NCI-H510A (cell line): ENCODE data around the gene PIK3R3.

Experiments used
- DNase-seq: peaks from one replicate; lab custom pipeline; 2025; lab: John Stamatoyannopoulos, UW

PIK3R3 gene

DNA sequence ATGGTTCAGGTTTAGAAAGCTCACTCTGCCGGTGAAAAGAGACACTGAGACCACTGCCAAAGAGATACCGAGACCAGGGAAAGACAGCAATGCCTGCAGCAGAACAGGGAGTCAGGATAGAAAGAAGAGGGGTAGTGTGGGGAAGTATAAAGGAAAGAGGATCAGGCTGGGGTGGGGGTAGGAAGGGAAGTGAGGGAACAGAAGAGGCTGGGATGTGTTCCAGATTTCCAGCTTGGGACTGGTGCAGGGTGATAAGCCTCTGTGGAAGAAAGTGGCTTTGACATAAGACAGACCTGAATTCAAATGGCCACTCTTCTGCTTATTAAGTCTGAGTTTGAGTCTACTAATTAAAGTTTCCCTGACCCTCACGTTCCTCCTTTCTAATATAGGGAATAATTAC, 105.9 kb downstream of the PIK3R3 start:
- no peak for DNase-seq

DNA sequence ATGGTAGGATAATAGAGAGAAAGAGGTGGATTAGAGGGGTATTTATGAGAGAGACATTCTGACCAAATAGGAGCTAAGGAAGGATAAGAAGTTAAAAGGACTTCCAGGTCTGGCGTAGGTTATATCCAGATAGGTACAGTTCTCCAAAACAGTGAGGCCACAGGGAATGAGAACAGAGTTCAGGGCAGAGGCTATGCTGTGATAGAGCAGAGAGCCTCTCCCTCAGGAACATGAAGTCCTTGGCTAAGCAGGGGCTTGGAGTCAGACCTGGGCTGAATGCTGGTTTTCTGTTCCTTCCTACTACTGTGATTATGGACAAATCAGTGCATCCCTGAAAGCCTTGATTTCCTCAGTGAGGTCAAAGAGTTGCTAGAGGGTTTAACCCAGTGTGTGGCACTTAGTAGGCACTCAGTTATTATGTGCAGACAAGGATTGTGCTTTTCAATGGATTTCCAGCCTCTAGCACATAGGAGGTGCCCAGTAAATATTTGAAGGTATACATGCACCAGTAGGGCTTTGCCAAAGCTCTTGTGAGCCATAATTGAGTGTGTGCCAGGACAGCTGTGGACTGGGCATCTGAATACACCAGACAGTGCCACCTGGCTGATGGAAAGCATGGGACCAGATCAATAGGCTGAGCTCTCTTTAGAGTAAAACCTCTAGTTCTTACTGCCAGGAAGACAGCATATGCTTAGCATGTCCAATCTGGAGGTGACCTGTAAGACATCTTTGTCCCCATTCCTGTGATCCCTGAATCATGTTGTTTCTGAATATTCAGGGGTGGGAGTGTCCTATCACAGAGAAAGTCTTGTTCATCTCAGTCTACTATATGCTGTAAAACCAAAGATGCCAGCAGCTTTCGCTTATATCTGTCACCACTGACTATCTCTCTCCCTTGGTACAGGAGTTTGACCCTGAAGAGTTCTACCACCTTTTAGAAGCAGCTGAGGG, 111.1 kb downstream of the PIK3R3 start:
- DNase-seq: no peak

DNA sequence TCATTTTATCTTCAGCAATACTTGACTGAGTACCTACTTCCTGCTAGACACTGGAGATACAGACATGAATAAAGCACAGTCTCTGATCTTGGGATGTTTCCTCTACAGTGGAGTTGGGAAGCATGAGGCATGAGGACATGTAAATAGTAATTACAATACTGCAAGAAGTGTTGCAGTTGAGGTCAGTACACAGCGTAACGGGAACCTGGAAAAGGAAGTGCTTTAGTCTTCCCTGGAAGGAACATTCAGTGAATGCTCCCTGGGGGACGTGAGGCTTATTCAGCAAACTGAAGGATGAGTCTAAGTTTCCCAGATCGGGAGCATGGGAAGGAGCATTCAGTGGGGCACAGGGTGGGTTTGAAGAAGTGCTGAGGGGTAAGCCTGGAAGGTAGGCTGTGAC, 112.4 kb downstream of the PIK3R3 start:
- DNase-seq: no peak

DNA sequence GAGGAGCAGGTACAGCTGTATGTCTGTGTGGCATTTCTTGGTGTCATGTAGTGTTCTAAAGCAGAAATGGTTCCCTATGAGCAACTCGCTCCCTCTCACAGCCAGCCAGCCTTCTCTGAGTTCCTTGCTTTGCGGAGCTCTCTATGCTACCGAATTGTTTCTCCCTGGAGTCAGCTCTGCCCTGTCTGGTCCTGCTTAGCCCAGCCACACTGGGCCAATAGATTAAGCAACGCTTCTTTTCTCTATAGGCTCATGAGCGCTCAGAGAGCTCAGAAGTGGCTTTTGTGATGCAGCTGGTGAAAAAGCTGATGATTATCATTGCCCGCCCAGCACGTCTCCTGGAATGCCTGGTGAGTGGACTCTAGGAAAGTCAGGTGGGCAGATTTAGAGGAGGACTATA, 113.1 kb downstream of the PIK3R3 start:
- no peak for DNase-seq

DNA sequence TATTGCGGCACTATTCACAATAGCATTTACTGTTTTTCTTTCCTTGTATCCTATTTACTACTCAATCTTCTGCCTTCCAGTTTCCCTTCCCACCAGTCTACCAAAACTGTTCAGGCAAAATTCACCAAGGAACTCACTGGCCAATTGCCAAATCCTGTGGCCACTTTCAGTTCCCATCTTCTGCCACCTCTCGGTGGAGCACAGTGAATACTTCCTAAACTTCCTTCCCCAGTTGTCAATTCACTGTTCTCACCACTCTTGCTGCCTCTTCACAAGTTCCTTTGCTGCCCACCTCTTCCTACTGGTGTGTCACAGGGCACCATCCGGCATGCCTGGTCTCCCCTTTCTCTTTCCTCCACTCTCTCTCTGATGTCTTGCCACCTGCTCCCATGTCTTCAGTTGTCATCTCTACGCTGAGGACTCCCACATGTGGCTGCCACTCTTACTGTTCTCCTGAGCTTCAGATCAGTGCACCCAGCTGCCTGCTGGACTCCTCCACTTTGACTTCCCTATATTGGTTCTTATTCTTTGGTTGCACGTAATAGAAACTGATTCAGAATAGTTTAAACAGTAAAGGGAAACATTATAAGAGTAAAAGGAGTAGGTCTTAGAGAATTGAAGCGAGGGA, 114.4 kb downstream of the PIK3R3 start:
- no peak for DNase-seq

DNA sequence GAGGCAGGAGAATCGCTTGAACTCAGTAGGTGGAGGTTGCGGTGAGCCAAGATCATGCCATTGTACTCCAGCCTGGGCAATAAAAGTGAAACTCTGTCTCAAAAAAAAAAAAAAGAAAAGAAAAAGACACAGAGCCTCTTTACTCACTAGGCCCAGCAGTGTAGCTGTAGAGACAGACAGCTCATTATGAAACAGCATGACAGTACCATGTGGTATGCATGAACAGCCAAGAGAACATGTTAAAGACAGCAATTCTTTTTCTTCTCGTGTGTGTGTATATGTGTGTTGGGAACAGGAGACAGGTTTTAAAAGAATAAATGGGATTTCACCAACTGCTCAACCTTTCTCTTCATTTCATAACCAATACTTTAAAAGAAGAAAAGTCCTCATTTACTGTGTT, 118.8 kb downstream of the PIK3R3 start:
- DNase-seq: no peak

DNA sequence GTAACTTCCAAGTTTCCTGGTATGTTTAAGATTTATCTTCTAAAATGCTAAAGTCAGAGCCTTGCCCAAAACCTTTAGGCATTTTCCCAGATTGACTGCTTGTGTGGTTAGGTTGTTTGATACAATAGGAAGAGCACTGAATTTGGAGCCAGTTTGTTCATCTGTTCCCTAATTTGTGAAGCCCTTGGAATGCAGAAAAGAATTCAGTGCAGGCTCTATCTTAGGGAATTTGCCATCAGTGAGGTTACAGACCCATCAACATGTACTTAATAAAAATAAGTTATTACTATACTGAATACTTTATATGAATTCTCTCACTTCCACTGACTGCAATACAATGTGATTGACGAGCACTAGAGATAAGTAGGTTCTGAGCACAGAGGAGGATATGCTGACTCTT, 120.2 kb downstream of the PIK3R3 start:
- no peak for DNase-seq

DNA sequence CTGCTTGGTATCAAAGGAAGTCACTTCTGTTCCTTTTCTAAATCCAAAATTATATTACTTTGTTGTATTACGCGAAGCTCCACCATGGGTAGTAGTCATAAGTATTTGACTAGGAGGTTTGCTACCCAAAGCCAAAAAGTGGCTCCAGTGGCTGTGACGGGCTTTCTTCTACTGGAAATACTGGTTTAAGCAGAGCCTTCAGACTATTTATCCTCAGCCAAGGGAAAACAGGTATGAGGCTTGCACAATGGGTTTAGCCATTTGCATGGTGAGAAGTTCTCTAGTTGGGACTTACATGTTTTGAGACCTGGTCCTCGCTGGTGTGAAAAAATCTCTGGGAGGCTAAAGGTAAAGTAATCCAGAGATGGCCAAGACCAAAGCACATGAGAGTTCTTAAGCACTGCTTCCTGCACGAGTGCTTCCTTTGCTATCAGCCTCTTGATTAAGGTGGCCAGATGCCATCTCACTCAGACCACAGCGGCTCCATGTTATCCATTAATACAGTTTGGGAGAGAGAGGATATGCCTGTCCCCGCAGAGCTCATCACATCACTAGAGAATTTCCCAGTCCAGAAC, 121.2 kb downstream of the PIK3R3 start:
- DNase-seq: no peak

DNA sequence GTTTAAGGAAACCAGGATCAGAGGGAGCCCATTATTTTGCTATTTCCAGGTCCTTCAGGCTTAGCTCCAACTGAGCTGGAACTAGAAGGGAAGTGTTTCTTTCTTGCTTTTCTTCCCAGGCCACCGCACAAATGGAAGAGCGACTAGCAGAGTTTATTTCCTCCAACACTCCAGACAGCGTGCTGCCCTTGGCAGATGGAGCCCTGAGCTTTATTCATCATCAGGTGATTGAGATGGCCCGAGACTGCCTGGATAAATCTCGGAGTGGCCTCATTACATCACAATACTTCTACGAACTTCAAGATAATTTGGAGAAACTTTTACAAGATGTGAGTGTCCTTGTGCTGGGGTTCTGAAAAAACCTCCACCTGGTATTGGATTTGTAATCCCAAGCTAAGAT, 121.8 kb downstream of the PIK3R3 start:
- DNase-seq: no peak

DNA sequence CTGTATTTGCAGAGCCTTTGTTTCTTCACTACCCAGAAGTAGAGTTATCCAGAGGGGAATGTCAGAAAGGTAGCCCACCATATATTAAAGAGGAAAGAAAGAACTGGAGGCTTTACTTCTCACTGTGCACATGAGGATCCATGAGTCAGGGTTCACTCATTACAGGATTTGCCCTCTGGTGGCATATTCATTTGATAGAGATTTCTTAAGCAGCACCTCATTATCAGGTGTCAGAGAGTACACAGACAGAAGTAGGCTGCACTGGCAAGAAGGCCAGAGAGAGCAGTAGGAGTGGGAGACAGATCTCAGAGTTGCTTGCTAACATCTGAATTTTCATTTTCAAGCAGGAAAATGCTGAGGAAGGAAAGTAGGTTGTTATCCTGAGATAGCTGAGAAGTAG, 123.8 kb downstream of the PIK3R3 start:
- DNase-seq: no peak

DNA sequence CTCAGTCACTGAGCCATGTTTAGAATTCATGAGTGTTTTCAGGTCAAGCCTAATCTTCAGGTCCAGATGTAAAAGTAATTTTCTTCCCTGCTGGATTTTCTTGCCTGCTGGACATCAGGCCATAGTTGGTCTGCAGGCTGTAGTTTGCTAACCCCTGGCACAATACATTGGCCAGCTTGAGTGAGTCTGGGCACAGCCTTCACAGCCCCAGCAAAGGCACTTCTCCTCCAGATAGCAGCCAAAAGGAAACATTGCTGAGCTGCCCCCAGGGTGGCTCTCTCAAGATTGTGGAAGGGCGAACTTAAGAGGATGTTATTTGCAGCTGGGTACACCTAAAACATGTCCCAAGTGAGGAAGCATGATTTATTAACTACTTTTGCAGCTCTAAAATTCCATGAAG, 126.8 kb downstream of the PIK3R3 start:
- no peak for DNase-seq

DNA sequence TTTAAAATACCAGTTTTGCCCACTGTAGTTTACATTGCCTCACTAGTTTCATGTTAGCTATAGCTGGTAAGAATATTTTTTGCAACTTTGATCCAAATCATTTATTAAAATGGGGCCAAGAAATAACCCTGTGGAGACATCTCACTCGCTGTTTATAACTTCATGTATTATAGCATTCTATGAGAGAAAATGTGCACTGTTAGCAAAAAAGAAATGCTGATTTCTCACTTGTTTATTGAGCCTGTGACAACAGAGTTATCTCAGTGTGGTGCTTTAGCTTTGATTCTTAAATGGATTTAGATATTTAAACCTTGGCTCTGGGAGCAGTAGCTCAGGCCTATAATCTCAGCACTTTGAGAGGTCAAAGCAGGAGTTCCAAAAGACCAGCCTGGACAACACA, 127.9 kb downstream of the PIK3R3 start:
- no peak for DNase-seq

DNA sequence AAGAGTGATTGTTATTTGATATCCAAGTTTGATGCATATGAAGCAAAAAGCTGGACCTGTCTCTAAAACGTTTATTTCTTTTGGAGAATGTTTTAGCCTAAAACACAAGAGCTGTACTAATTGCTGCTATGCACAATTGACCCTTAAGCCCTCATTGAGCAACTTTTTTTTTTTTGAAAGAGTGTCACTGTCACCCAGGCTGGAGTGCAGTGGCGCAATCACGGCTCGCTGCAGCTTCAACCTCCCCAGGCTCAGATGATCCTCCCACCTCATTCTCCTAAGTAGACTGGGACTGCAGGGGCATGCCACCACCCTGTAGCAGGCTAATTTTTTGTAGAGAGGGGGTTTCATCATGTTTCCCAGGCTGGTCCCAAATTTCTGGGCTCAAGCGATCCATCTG, 129.1 kb downstream of the PIK3R3 start:
- DNase-seq: no peak

DNA sequence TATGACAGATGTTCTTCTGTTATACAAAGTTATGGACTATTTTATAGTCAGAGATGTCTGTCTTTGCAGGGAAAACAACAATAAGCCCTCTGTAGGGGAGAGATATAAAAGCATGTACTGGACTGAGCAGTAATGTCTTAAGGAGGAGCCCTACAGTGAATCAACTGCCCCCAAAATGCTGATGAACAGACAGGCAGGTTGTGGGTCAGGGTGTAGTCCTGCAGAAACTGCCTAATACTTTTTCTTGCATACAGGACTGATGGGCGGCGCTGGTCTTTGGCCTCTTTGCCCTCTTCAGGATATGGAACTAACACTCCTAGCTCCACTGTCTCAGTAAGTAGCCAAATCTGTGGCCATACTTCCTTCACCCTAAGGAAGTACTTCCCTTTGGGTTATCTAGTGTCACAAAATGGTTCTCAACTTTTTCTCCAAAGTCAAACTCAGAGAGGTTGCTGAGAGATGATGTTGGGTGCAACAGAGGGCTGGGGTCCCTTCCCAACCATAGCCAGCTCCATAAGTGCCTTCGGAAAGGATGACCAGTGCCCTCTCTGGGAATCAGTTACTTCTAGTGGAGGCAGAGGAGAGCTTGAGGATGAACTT, 129.8 kb downstream of the PIK3R3 start:
- DNase-seq: no peak

DNA sequence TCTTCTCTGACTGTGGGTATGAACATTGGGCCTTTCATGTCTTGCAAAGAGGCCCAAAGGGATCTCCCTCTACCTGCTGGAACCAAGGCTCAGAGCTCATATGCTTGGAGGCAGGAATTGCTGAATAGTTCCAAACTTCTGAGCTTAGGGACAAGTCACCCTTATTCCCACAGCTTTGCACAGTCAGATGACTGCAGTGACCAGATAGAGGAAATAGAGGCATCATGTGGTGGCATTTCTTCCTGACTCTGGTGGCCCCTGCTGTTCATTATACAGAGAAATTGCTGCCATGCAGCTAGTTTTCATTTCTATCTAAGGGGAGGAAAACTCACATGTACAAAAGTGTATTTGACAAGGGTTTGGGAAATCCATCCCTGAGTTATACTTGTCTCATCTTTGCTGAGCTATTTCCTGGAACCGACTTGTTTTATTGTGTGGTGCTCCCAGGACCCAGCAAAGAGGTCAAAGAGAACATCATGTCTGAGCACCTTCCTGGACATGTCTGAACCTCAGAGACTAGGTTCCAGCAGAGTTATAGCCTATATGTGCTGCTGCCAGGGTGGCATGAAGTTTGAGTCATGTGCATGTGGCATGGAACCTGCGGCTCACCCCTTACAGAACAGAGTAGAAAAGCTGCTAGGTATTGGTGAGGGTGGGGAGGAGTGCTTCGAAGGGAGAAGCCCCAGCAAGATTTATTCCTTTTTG, 131.2 kb downstream of the PIK3R3 start:
- no peak for DNase-seq

DNA sequence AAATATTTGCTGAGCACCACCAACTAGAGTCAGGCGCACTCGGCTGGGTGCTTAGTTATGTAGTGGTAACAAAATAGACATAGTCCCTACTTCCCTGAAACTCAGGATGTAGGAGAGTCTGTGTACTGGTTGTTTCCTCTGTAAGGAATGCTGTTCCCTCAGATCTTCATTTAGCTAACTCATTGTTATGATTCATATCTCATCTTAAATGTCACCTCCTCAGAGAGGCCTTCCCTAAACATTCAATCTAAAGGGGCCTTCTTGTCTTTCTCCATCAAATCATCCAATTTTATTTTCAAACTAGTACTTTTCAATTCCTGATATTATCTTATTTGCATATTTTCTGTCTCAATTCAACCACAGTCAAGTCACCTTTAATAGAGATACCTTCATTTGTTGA, 132.9 kb downstream of the PIK3R3 start:
- DNase-seq: no peak

DNA sequence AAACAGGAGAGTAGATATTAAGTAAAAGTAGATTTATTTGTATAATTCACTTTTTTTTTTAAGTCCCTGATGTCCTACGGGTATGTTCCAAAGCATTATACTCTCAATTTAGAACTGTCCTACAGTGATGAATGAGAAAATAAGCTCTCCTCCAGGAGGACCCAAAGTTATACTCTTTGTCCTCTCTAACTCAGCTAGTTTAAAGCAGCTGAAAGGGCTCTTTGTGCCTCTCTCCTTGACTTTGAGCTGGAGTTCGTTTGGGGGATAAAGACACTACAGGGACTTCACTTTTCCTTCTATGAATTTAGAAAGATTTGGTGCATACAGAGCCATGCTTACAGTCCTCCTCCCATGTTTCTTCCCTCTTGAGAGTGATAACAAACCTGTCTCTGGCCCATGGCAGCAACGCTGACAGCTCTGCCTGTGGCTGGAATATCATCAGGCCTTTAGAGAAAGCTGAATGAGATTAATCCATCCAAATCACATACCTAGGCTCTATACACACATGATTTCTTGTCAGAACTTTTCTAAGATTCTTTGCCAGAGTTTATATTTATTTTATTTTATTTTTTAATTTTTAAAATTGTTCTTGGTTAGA, 134.3 kb downstream of the PIK3R3 start:
- no peak for DNase-seq

DNA sequence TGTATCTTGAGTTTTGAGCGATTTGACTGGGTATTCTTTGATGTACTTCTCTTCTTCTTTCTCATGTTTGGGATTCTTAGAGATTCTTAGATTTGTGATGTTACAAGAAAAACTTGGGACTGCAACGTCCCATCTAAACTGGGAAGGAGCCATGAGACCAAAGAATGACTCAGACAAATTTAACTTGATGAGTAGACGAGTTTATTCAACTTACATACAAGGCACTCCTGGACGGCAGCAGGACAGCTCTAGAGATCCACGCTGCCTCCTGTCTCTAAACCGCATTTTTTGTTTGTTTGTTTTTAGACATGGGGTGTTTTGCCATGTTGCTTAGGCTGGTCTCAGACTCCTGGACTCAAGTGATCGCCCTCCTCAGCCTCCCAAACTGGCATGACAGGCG, 137.1 kb downstream of the PIK3R3 start:
- DNase-seq: no peak

DNA sequence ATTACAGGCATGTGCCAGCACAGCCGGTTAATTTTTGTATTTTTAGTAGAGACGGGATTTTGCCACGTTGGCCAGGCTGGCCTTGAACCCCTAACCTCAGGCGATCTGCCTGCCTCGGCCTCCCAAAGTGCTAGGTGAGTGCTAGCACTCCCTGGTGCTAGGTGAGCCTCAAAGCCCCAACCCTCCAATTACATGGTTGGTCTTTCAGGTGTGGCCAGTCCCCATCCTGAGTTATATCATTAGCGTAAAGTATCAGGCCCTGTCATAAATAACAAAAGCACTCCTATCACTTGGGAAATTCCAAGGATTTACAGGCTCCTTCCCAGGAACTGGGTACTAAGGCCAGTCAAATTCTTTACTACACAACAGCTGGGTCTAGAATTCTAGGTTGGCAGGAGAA, 138.0 kb downstream of the PIK3R3 start:
- no peak for DNase-seq
